HCT116 (cell line): ENCODE measurements around the gene KIRREL1.

Source experiments
- CTCF ChIP-seq, 3 experiments: fragments of 200-600 bp in 1 of 3; sonication (generic) in 1 of 3; IDR thresholded peaks in 2 of 3; conservative IDR thresholded peaks in 1 of 3; 2 replicates each; pipeline ENCODE4 v1.5.1; 2012 to 2017; ENCODE audit warnings: low read depth in 2 of 3, low read length in 2 of 3, antibody characterized with exemption in 1 of 3, borderline replicate concordance in 1 of 3, control low read depth in 1 of 3, mild to moderate bottlenecking in 1 of 3, mixed read lengths in 1 of 3, mixed run types in 1 of 3, moderate library complexity in 1 of 3; ENCODE audit not compliant: insufficient read depth in 1 of 3
- EZH2phosphoT487 ChIP-seq: fragments of 200-600 bp; IDR thresholded peaks from 2 replicates; pipeline ENCODE4 v1.6.1; 2018; ENCODE audit warnings: antibody characterized with exemption, borderline replicate concordance
- JUND ChIP-seq: IDR thresholded peaks from 2 replicates; pipeline ENCODE4 v1.6.1; 2012
- POLR2A ChIP-seq: IDR thresholded peaks from 2 replicates; pipeline ENCODE4 v1.7.0; 2011; ENCODE audit warnings: borderline replicate concordance; ENCODE audit not compliant: insufficient read depth, insufficient read length; ENCODE audit errors: extremely low read depth
- REST ChIP-seq: IDR thresholded peaks from 2 replicates; pipeline ENCODE4 v1.6.1; 2012; ENCODE audit warnings: low read depth
- YY1 ChIP-seq: IDR thresholded peaks from 2 replicates; pipeline ENCODE4 v1.6.1; 2011; ENCODE audit warnings: low read length, low read depth, moderate library complexity, mild to moderate bottlenecking; ENCODE audit not compliant: insufficient replicate concordance; ENCODE audit errors: extremely low read depth

- TF ChIP-seq REST (no peak), CTCF (IDR thresholded peaks at IDR 0.05 in 2 of 3, conservative IDR thresholded peaks at IDR 0.05 in 1 of 3; ENCODE audit: borderline replicate concordance in 1 of 3, insufficient read depth in 1 of 3, low read depth in 2 of 3, low read length in 2 of 3) (no peak), YY1 (no peak), JUND (no peak), EZH2phosphoT487 (no peak), POLR2A (no peak)
These were observed 129.5 kb downstream of the KIRREL1 start for GRCh38 chr1:158122833-158123388.
